H1 (cell line): ENCODE measurements around the gene HOXD11. TPM values are rescaled to one million over a fixed set of nuclear protein-coding genes. Genes with fewer than 3 reads are reported as not detected.

ENCODE experiments used
- GTF2F1 ChIP-seq: IDR thresholded peaks from 2 replicates; pipeline ENCODE4 v1.6.1; 2012; ENCODE audit warnings: low read depth, low read length, improper control_type of control experiment, borderline replicate concordance
- SIRT6 ChIP-seq: IDR thresholded peaks from one replicate; pipeline ENCODE4 v1.7.1; 2012; ENCODE audit warnings: low read length, inconsistent platforms
- SP4 ChIP-seq: IDR thresholded peaks from 2 replicates; pipeline ENCODE4 v1.6.1; 2012; ENCODE audit warnings: low read length, inconsistent platforms
- polyA plus RNA-seq, 7 experiments: library from polyadenylated mRNA; depleted of rRNA in 3 of 7; stranded (reverse) in 5 of 7; unstranded in 2 of 7; fragments of >200 nt in 5 of 7; fragments of 200-250 nt in 2 of 7; gene quantifications; 1 replicate in 5 of 7; 2 replicates in 1 of 7; 4 replicates in 1 of 7; pipeline versions ENCODE4 v1.2.1 to v1.2.3, GENCODE V29; 2011 to 2013; ENCODE audit warnings: missing spikeins in 2 of 7, mixed read lengths in 2 of 7
- total RNA-seq: library from RNA; stranded (reverse); fragmentation: NEBNext Ultra II Directional; extraction: Animal tissue kit (Norgen Biotek cat#: 25700); gene quantifications from 2 replicates; pipeline ENCODE4 v1.2.1, GENCODE V29; 2021

HOXD11 gene
- total and polyA plus RNA-seq, 2 of the 8 experiments (the other 6 are each of a cell fraction or from before 2014, with no cell fraction given) = not detected

- no peak for TF ChIP-seq SP4
- TF ChIP-seq SIRT6 = no peak
- TF ChIP-seq GTF2F1 = no peak
These were observed 33.9 kb upstream of the HOXD11 start (continued) for GRCh38 chr2:176072951-176073904.
